SW480 (cell line): ENCODE results near the gene GFPT2.

ENCODE experiments used
- DNase-seq: peaks from one replicate; pipeline ENCODE4 v3.0.0-alpha.2; 2016; ENCODE audit warnings: low spot score

GFPT2 gene

DNA sequence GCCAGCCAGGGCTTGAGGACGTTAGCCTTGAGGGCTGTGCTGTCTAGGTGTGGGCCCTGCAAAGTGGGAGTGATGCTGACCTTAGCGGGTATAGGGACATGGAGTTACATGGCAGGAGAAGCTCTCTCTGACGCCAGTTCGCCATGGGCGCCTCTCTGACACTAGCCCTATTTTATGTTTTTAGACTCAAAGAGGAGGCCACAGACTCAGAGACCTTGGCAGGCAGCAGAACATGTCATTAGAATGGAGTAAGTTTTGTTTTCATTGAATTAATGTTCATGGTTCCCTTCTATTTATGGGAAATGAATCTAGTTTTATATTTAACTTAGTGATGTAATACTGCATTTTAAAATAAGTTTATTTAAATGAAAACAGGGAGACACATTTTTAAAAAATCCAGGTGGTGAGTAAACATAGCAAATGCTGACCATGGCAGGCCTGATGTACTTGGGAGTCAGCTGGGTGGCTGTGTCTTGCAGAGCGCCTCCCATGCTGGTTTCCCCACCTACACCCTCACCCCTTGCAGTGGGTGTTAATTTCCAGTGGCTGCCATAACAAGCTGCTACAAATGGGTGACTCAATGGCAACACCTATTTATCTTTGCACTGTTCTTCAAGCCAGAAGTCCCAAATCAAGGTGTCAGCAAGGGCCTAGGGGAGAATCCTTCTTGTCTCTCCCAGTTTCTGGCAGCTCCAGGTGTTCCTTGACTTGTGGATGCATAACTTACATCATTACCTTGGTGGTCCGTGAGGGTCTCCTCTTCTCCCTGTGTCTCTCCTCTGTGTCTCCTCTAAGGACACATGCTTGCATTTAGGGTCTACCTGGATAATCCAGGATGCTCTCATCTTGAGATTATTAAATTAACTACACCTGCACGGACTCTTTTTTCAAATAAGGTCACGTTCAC lies 25.6 kb upstream of the GFPT2 start:
- no peak for DNase-seq

DNA sequence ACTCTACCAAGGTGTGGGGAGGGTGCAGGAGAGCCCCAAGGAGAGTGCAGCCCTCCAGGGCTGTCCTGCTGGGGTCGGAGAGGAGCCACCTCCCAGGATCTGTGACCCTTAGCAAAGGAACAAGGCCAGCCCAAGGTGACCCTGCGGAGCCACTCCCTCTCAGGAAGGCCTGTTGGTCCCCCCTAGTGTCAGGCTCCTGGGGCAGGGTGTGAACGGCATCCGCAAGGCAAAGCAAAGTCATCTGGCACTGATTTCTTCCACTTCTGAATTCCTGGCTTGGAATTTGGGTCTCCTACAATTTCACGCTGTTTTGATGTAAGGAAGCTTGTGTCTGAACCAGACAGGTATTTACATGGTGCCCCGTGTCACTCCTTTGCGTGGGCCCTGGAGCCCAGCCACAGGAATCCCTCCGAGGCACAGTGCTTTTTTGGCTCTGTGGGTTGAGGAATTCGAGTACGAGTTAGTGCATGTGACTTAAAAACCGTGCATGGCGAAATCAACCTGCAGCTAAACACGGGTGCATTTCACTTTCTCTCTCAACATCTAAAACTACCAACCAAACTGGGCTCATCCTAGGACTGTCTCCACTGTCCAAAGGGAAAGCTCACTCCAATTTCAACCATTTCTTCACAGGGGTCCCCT lies 24.5 kb upstream of the GFPT2 start:
- DNase-seq, result no peak

DNA sequence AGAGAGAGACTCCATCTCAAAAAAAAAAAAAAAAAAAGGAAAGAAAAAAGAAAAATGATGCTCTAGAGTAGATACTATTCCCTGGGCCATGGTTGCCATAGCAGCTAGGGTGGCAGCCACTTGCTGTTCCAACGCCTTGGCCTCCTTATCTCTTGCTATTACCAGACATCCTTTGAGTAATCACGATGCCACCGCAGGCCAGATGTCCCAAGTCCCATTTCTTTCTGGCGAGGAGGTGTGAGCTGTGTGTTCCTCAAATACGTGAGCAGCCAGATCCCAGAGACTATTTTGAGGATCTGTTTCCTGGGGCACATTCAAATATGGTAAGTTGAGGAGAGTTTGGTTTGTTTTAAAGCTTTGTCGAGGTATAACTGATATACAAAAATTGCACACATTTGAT lies 23.4 kb upstream of the GFPT2 start:
- no peak for DNase-seq

DNA sequence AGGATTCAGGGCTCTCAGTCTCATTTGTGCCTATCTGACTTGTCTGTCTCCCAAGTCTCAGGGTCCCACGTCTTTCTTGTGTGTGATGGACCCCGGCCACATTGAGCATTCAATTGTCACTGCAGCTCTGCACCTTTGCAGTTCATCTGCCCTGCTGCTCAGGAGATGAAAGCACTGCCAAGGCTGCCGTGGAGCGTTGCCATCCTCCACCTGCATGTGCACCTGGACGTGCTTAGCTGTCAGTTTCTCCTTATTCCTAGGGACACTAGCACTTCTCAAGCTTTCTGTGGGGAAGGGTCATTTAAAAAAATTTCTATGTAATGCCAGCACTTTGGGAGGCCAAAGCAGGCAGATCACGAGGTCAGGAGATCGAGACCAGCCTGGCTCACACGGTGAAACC lies 22.8 kb upstream of the GFPT2 start:
- DNase-seq, result no peak

DNA sequence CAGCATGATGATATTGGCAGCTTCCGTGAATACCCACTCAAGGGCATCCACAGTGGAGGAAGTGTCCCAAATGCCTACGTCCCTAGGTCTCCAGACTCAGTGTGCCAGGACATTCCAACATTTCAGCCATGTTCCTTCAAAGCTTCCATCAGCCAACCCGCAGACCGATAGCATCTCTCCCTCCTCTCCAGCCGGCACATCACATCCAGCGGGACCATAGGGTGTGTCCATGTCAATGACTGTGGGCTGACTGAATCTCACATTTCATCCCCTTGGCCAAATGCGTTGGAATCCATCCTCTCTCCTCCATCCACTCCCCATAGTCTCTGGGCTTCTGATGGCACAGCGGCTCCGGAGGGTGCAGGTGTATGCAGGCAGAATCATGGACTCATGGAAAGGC lies 22.2 kb upstream of the GFPT2 start:
- DNase-seq, result no peak

DNA sequence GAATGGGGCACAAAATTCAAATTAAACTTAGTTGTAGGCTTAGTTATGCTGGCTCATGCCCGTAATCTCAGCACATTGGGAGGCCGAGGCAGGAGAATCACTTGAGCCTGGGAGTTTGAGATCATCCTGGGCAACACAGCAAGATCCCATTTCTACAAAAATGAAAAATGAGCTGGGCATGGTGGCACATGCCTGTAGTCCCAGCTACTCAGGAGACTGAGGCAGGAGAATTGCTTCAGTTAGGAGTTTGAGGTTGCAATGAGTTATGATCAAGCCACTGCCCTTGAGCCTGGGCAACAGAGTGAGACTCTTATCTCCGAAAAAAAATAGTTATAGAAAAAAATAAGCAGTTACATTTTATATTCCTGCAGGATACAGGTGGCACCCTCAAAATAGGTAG lies 20.7 kb upstream of the GFPT2 start:
- DNase-seq, result no peak

DNA sequence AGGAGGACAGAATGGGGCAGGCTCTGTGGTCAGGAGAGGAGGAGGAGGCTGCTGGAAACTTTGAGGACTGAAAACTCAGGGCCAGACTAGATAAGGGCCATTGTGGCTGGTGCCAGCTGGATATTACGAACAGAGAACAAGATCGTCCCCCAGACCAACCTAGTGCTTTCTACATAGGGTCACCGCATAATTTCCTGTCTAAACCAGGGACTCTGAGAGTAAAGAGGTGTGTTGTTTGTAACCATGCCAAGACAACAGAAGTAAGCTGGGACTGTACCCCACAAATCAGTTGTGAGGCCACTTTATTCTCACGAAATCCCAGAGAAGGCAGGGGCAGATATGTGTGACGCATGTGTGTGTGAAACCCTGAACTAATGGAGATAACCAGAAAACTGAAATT lies 20.3 kb upstream of the GFPT2 start:
- no peak for DNase-seq

DNA sequence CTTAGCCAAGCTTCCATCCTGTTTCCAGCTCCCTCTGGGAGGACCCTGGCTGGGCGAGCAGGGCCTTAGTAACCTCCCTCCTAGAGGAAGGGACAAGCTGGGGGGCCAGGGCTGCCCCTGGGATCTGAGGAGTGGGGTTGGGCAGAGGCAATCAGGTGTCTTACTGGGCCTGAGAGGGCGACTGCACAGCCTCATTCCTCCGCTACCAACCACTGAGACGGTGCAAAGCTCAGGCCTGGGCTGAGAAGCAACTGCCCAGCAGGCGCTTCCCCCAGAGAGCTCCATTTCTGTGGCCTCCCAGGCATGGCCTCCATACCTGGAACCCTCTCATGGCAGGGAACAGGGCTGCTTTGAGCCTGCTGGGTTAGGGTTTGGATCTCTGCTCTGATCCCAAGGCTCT lies 18.8 kb upstream of the GFPT2 start:
- DNase-seq, result no peak

DNA sequence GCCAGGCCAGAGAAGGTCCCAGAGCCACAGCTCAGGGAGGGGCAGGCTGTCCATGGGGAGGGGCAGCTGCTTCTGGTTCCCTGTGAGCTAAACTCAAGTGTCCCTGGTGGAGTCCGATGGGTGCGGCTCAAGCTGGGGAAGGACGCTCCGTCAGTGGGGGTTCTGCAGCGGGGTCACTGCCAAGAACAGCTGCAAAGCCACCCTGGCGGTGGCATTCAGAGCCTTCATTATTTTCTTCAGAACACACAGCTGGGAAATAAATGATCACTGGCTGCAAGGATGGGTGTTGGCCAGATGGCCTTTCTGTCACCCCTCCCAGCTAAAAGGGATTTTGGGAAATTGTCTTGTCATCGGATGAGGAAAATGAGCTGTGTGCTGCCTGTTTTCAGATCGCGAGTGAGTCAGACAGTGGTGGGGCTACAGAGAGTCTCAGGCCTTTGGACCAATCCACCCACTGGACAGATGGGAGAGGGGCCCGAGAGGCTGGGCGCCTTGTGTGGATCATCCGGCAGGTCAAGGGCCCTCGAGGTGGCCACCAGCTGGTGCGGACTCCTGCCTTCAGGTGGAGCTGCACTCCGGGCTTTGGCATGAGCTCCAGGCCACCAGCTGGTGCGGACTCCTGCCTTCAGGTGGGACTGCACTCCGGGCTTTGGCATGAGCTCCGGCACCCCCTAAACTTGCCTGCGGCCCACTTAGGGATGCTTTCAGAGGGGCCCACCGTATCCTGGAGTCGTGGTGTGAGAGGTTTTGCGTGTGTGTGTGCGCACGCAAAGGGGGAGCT lies 17.9 kb upstream of the GFPT2 start:
- no peak for DNase-seq

DNA sequence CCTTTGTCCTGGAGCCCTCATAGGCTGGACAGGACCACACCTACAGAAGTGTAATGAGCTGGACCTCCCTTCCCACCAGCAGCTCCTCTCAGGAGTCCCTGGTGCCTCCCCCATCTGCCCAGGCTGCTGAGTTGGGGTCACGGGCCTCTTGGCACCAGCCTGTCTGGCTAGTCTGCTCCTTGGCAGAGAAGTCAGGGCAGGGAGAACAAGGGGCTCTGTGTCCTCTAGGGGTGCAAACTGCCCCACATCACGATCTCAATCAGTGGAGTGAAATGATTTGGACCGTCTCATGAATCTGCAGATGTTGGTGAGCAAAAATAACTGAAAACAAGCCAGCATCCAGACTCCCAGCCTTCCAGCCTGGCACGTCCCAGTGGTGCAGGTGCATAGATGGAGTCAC lies 14.9 kb upstream of the GFPT2 start:
- DNase-seq, result no peak

DNA sequence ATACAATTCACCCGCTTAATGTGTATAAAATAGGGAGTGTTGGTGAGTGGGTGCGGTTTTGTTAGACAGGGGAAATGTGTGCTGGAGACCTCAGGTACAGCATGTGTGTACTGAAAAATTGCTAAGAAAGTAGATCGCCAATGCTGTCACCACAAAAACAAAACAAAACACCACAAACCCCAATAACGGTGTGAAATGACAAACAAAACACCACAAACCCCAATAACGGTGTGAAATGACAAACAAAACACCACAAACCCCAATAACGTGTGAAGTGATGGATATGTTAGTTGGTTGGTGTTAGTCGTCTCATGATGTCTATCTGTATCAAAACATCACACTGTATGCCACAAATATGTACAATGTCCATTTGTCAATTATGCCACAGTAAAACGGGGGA lies 14.2 kb upstream of the GFPT2 start:
- no peak for DNase-seq

DNA sequence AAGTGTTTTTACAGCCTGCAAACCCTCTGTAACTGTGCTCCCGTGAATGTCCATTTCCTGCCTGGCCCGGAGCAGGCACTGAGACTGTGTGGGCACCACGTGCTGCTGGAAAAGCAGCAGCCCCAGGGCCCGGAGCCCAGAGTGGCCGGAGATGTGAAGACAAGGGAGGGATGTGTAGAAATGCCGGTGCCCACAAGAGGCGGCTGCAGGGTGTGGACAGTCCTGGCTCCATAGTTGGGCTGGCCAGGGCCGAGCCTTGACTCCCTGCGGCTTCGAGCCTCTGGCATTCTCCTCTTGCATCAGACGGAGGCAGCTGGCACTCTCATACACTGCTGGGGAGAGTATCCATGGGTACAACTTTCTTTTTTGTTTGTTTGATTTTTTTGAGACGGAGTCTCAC lies 13.2 kb upstream of the GFPT2 start:
- DNase-seq, result no peak

DNA sequence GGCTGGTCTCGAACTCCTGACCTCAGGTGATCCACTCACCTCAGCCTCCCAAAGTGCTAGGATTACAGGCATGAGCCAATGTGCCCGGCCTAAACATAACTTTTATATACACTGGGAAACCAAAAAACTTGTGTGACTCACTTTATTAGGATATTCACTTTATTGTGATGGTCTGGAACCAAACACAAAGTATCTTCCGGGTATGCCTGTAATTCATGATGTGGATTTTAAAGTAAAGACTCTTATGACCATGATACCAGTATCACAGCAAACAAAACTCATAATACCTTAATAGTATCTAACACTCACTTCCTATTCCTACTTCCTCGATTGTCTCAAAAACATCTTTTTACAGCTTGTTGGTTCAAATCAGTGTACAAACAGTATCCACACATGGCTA lies 12.7 kb upstream of the GFPT2 start:
- no peak for DNase-seq

DNA sequence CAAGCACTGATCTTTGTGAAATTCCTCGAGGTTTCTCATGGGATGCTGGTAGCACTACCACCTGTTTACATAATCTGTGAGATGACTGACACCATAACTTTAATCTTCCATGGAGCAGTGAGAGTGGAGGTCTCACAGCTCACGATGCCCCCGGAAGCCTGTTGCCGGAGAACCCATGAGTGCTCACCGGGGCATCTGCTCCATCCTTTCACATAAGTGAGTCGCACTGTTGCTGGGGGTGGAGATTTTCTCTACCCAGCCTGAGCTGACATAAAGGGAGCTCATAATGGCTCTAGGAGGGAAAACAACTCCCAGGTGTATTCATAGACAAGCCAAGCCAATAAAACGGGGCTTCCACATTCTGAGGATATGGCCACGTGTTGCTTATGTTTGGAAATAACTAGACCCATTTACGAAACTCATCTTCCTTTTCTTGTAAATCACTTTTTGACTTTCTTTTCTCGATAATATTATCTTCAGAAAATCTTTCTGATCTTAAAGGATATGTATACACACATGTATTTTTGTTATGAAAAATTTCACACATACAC lies 11.2 kb upstream of the GFPT2 start:
- no peak for DNase-seq

DNA sequence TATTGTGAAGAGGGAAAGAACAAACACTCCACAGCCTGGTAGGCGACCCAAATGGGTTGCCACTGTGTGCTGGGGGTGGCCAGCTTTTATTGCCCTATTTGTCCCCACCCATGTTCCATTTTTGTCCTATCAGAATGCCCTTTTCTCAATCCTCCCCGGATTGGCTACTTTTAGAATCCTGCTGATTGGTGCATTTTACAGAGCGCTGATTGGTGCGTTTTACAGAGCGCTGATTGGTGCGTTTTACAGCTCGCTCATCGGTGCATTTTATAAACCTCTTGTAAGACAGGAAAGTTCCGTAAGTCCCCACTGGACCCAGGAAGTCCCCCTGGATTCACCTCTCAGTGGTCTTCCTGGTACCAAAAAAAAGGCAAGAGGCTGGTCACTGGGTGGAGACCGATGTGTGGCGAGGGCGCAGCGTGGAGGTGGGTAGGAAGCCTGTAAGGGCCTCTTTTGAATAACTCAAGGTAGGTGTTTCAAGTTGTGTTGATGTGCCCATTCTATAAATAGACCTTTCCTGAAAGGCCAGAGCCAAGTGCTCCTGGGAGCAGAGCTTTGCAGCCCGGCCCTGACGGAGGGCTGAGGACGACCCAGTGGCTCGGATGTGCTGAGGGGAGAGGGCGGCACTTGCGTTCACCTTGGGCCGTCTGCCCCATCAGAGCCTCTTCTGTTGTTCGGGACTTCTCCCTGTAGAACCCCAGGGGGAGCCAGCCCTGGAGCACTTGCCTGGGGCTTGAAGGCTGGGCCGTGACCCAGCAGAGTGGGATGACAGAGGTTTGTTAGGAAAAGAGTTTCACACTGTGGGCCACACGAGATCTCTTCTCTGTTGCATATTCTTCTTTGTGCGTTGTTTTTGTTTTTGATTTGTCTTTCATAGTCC lies 7.2 kb upstream of the GFPT2 start:
- no peak for DNase-seq

DNA sequence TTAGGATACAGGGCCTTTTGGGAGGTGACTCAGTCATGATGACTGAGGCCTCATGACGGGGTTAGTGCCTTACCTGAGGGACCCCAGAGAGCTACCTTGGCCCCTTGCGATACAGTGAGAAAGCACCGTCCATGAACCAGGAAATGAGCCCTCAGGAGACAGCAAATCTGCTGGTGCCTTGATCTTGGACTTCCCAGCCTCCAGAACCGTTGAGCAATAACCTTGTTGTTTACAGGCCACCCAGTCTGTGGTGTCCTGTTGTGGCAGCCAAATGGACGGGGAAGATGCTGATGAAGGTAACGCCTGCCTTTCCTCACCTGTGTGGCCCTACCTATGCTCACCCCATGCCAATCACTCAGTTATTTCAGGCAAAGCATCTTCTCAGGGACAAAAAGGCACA lies 5.6 kb upstream of the GFPT2 start:
- DNase-seq, result no peak

DNA sequence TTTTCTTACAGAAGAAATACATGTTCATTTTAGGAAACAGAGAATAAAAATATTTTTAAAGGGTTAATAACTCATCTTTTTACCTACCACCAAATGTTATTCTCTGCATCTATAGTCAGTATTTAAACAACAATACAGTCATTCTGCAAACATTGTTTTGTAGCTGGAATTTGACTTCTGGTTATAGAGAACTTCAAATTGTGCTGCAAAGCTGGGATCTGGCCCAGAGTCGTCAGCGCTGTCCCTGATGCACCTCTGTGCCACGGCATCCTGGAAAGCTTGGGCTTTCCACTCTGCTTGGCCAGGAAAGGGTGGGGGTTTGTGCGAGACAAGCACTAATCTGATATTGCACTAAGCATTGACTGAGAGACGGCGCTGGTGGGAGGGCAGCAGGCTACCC lies 5.0 kb upstream of the GFPT2 start:
- DNase-seq, result no peak

DNA sequence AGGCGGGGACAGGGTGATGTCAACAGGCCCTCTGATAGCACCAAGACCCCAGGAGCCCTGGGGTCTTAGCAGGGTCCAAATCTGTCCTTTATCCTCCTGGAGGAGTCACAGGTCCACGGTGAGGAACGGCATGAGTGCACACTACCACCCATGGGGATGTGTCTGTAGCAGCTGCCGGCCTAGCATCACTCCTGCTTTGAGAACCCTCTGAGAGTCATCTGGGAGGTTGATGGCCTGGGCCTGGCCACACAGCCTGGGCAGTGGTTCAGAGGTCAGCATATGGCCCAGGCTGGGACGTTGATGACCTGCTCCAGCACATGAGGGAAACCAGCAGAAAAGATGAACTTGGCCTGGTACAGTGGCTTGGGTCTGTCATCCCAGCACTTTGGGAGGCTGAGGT lies 1.8 kb upstream of the GFPT2 start:
- no peak for DNase-seq

DNA sequence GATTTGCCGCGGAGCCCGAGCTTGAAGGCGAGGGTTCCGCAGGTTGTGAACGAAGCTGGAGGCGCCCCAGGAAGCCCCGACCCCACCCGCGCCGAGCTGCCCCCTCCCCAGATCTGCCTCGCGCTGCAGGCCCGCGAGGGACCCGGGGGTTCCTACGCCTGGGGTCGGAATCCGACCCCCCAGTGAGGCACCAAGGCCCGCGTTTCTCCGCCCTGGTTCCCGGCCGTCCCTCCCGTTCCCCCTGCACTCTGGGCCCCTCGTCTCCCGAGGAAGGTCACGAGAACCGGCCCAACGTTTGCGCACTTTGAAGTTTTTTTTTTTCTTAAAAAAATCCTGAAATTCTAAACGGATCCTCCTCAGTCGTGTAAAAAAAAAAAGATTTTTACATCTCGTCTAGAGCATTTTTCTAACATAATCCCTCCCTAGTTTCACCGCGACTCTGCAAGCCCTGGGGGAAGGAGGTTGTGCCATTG lies 880 bp upstream of the GFPT2 start:
- DNase-seq, result no peak

DNA sequence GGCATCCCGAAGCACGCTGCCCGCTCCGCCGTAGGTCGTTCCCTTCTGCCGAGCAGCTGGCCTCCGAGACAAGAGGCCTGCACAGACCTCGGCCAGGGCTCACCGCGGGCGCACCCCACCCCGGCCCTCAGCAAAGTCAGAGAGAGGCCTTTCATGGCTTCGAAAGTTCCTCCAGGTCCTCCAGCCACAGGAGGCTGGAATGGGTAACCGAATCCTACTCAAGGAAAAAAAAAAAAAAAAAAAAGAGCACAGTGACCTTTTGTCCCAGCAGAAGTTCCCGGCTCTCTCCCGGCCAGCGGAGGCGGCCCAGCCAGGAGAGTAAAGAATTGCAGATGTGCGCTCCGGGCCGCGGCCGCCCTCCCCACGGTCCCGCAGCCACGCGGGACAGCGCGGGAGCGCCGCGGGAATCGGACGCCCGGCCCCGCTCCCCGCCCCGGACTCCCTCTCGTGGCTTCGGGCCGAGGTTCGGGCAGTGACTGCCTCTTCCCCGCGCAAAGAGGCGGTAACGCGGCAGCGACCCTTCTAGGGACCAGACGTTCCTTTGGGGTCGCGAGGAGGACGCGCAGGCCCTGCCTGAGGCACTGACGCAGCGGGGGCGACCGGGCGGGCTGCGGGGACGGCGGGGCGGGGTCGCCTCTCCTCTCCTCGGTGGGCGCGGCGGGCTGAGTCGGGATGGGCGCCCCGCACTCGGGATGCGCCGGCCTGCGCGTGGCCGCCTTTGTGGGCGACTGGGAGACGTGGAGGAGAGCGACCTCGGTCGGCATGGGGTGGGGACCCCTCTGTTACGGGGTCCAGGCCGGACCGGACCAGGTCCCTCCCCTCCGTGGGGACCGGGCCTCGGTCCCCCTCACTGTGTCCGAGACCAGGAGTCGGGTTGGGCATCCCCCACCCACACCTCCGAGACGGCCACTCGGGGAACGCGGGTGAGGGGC lies 754 bp downstream of the GFPT2 start:
- no peak for DNase-seq
